CD4-positive, alpha-beta memory T cell (primary cell): ENCODE measurements around the gene PALLD. TPM values are rescaled to one million over a fixed set of nuclear protein-coding genes. Genes with fewer than 3 reads are reported as not detected.
A peak's percentile ranks its signal among the peaks of the same experiment; 100 is the strongest.

Experiments used
- CTCF ChIA-PET: fragments of 350-600 bp; sonication (Branson Sonifier 250); formaldehyde crosslinking; loops from one replicate; lab custom pipeline; 2021; ENCODE audit warnings: inconsistent platforms; ENCODE audit not compliant: partially characterized antibody; lab: Charles Lee
- POLR2A ChIA-PET: fragments of 350-600 bp; sonication (Branson Sonifier 250); formaldehyde crosslinking; loops from one replicate; lab custom pipeline; 2021; ENCODE audit not compliant: partially characterized antibody; lab: Charles Lee
- DNase-seq, 5 donors: peaks; one replicate each; pipeline versions ENCODE4 v3.0.0 to v3.0.0-alpha.2; 2020 to 2022; ENCODE audit warnings: mixed read lengths in 1 of 5
- H3K27ac ChIP-seq: one replicate; pipeline ENCODE4 v1.7.0; 2013; ENCODE audit warnings: low read depth, low read length
- H3K27me3 ChIP-seq: 2 replicates; pipeline ENCODE4 v1.7.0; 2013; ENCODE audit warnings: mild to moderate bottlenecking, low read length, moderate library complexity; ENCODE audit not compliant: insufficient read depth
- H3K36me3 ChIP-seq: 2 replicates; pipeline ENCODE4 v1.7.0; 2013; ENCODE audit warnings: mild to moderate bottlenecking, low read length, moderate library complexity; ENCODE audit not compliant: insufficient read depth
- H3K4me1 ChIP-seq: 2 replicates; pipeline ENCODE4 v1.7.0; 2013; ENCODE audit warnings: mild to moderate bottlenecking, low read length, moderate library complexity; ENCODE audit not compliant: insufficient read depth
- H3K4me3 ChIP-seq, 2 donors: one replicate each; pipeline ENCODE4 v1.7.0; 2013; ENCODE audit warnings: low read length in 2 of 2, mild to moderate bottlenecking in 1 of 2
- H3K9me3 ChIP-seq, 2 donors: one replicate each; pipeline ENCODE4 v1.7.0; 2013; ENCODE audit warnings: low read length in 2 of 2, control low read depth in 1 of 2; ENCODE audit not compliant: control insufficient read depth in 1 of 2
- H3K27ac Mint-ChIP-seq, 7 donors: one replicate each; pipeline ENCODE4 v1.8.0; 2020 to 2021; ENCODE audit warnings: mixed read lengths in 7 of 7, mild to moderate bottlenecking in 6 of 7, inconsistent platforms in 3 of 7, moderate library complexity in 3 of 7
- H3K27me3 Mint-ChIP-seq, 2 donors: one replicate each; pipeline ENCODE4 v1.8.0; 2020 to 2021; ENCODE audit warnings: mixed read lengths in 2 of 2
- H3K36me3 Mint-ChIP-seq, 2 donors: one replicate each; pipeline ENCODE4 v1.8.0; 2020 to 2021; ENCODE audit warnings: mixed read lengths in 2 of 2, inconsistent platforms in 1 of 2, mild to moderate bottlenecking in 1 of 2
- H3K4me1 Mint-ChIP-seq, 4 donors: one replicate each; pipeline ENCODE4 v1.8.0; 2020 to 2021; ENCODE audit warnings: mixed read lengths in 4 of 4, mild to moderate bottlenecking in 1 of 4
- H3K4me3 Mint-ChIP-seq, 8 donors: one replicate each; pipeline ENCODE4 v1.8.0; 2020 to 2021; ENCODE audit warnings: mixed read lengths in 8 of 8, mild to moderate bottlenecking in 7 of 8, moderate library complexity in 6 of 8, inconsistent platforms in 3 of 8
- H3K9me3 Mint-ChIP-seq, 8 donors: one replicate each; pipeline ENCODE4 v1.8.0; 2020 to 2021; ENCODE audit warnings: mixed read lengths in 8 of 8, mild to moderate bottlenecking in 5 of 8, inconsistent platforms in 3 of 8, moderate library complexity in 1 of 8
- intact Hi-C: fragments of 100-400 bp; cut with micrococcal nuclease; formaldehyde crosslinking; loops from one replicate; pipeline ENCODE4 v1.15.1; 2023
- polyA plus RNA-seq, 2 donors: library from polyadenylated mRNA; unstranded; fragments of 300-500 nt; fragmentation: Illumina TruSeq; gene quantifications; one replicate each; pipeline ENCODE4 v1.2.3, GENCODE V29; 2021
- total RNA-seq, 2 experiments: library from RNA; stranded (reverse); gene quantifications; one replicate each; pipeline ENCODE4 v1.2.3, GENCODE V29; 2021

Gene PALLD
- total and polyA plus RNA-seq, 4 experiments from 2014 or later = 0.55 to 1.4 (median 1.0) TPM; not detected in 1

GRCh38 chr4:168831919-168832762 lies 335.3 kb downstream of the PALLD start:
- Mint-ChIP-seq H3K27ac (peak overlapping the region in 1 of 7 donors; percentile 10), H3K9me3 (no peaks in the 10 kb centered on the region), H3K4me1 (peaks cover 5 to 19% (median 11%) of the 10 kb centered on the region in 4 donors), H3K4me3 (peak overlapping the region; percentile 77 to 92 (median 86)), H3K27me3 (peaks cover 38 to 51% of the 10 kb centered on the region in 2 donors), H3K36me3 (no peaks in the 10 kb centered on the region)
- Histone ChIP-seq H3K4me1 (peaks cover 13% of the 10 kb centered on the region), H3K36me3 (no peaks in the 10 kb centered on the region), H3K27ac (no peak overlapping the region), H3K9me3 (no peaks in the 10 kb centered on the region), H3K4me3 (peak overlapping the region; percentile 34 to 53), H3K27me3 (peaks cover 23% of the 10 kb centered on the region)
- intact Hi-C loops = loop anchor here (2.0 to 5.0 kb wide), 2 partner anchors 15 to 180 kb away; partner anchors contain the start of gene CBR4
- ChIA-PET CTCF (interaction anchor here (0.9 to 1.8 kb wide), 2 partner anchors 9 to 15 kb away, joined by 5 to 9 read pairs; no protein-coding TSS in a partner anchor), POLR2A (interaction anchor here (0.8 to 1.5 kb wide), 4 partner anchors 9 to 352 kb away, joined by 3 to 6 read pairs (median 3); partner anchors contain the start of gene CBR4)
- DNase-seq = peak; percentile 38 to 52 (median 47)

- intact Hi-C loops = loop anchor here (5.0 kb wide), 1 partner anchor 179 kb away; the partner anchor contains the start of gene CBR4
- Mint-ChIP-seq H3K27me3 (peaks cover 38 to 55% of the 10 kb centered on the region in 2 donors), H3K27ac (no peak overlapping the region), H3K4me1 (peaks cover 5 to 19% (median 11%) of the 10 kb centered on the region in 4 donors), H3K9me3 (no peaks in the 10 kb centered on the region), H3K36me3 (no peaks in the 10 kb centered on the region), H3K4me3 (peak overlapping the region; percentile 74 to 92 (median 84))
- POLR2A ChIA-PET = no interaction called here
- Histone ChIP-seq H3K36me3 (no peaks in the 10 kb centered on the region), H3K4me1 (peaks cover 13% of the 10 kb centered on the region), H3K9me3 (no peaks in the 10 kb centered on the region), H3K27ac (no peak overlapping the region), H3K4me3 (peak overlapping the region in 1 of 2 donors; percentile 53), H3K27me3 (peaks cover 23% of the 10 kb centered on the region)
- CTCF ChIA-PET = interaction anchor here (0.9 kb wide), 1 partner anchor 16 kb away, joined by 5 read pairs; no protein-coding TSS in a partner anchor
- DNase-seq = no peak
These were observed 336.1 kb downstream of the PALLD start for GRCh38 chr4:168832763-168833575.

GRCh38 chr4:168833881-168834280 lies 337.0 kb downstream of the PALLD start:
- intact Hi-C loops = loop anchor here (5.0 kb wide), 1 partner anchor 178 kb away; the partner anchor contains the start of gene CBR4
- H3K4me1 Mint-ChIP-seq = peaks cover 5 to 19% (median 11%) of the 10 kb centered on the region in 4 donors
- no peaks in the 10 kb centered on the region for H3K36me3 Mint-ChIP-seq
- H3K27ac Mint-ChIP-seq = no peak overlapping the region
- Histone ChIP-seq H3K36me3 (no peaks in the 10 kb centered on the region), H3K4me3 (no peak overlapping the region), H3K9me3 (no peaks in the 10 kb centered on the region), H3K27ac (no peak overlapping the region), H3K27me3 (peaks cover 23% of the 10 kb centered on the region), H3K4me1 (peaks cover 13% of the 10 kb centered on the region)
- DNase-seq = no peak
- POLR2A ChIA-PET = no interaction called here
- CTCF ChIA-PET = no interaction called here
- H3K4me3 Mint-ChIP-seq = peak overlapping the region in 4 of 8 donors; percentile 67 to 78 (median 72)
- no peaks in the 10 kb centered on the region for H3K9me3 Mint-ChIP-seq
- H3K27me3 Mint-ChIP-seq = peaks cover 38 to 54% of the 10 kb centered on the region in 2 donors

GRCh38 chr4:168835880-168836454 lies 339.1 kb downstream of the PALLD start:
- Mint-ChIP-seq H3K36me3 (no peaks in the 10 kb centered on the region), H3K4me1 (peaks cover 5 to 17% (median 10%) of the 10 kb centered on the region in 4 donors), H3K27me3 (peaks cover 37 to 44% of the 10 kb centered on the region in 2 donors), H3K9me3 (no peaks in the 10 kb centered on the region), H3K27ac (no peak overlapping the region), H3K4me3 (no peak overlapping the region)
- Histone ChIP-seq H3K27me3 (peaks cover 23% of the 10 kb centered on the region), H3K9me3 (no peaks in the 10 kb centered on the region), H3K4me1 (peaks cover 13% of the 10 kb centered on the region), H3K36me3 (no peaks in the 10 kb centered on the region), H3K4me3 (no peak overlapping the region), H3K27ac (no peak overlapping the region)
- CTCF ChIA-PET = no interaction called here
- POLR2A ChIA-PET = no interaction called here
- DNase-seq = no peak
- intact Hi-C loops = no loop called here

GRCh38 chr4:168836490-168836889 lies 339.6 kb downstream of the PALLD start:
- POLR2A ChIA-PET = no interaction called here
- Histone ChIP-seq H3K36me3 (no peaks in the 10 kb centered on the region), H3K4me3 (no peak overlapping the region), H3K27me3 (peaks cover 23% of the 10 kb centered on the region), H3K4me1 (peaks cover 10% of the 10 kb centered on the region), H3K9me3 (no peaks in the 10 kb centered on the region), H3K27ac (no peak overlapping the region)
- no peak for DNase-seq
- no peaks in the 10 kb centered on the region for H3K36me3 Mint-ChIP-seq
- peaks cover 32 to 40% of the 10 kb centered on the region in 2 donors for H3K27me3 Mint-ChIP-seq
- no peak overlapping the region for H3K4me3 Mint-ChIP-seq
- no peak overlapping the region for H3K27ac Mint-ChIP-seq
- peaks cover 3 to 14% (median 7%) of the 10 kb centered on the region in 4 donors for H3K4me1 Mint-ChIP-seq
- CTCF ChIA-PET = no interaction called here
- intact Hi-C loops = no loop called here
- H3K9me3 Mint-ChIP-seq = no peaks in the 10 kb centered on the region

- no peak overlapping the region for H3K27ac ChIP-seq
- H3K27me3 ChIP-seq = peaks cover 13% of the 10 kb centered on the region
- Mint-ChIP-seq H3K4me1 (peaks cover 2 to 9% (median 5%) of the 10 kb centered on the region in 4 donors), H3K27ac (no peak overlapping the region), H3K27me3 (peaks cover 28 to 34% of the 10 kb centered on the region in 2 donors), H3K9me3 (no peaks in the 10 kb centered on the region), H3K4me3 (no peak overlapping the region), H3K36me3 (no peaks in the 10 kb centered on the region)
- CTCF ChIA-PET = no interaction called here
- no peaks in the 10 kb centered on the region for H3K9me3 ChIP-seq
- POLR2A ChIA-PET = no interaction called here
- intact Hi-C loops = no loop called here
- no peak for DNase-seq
- no peak overlapping the region for H3K4me3 ChIP-seq
- H3K36me3 ChIP-seq = no peaks in the 10 kb centered on the region
- peaks cover 3% of the 10 kb centered on the region for H3K4me1 ChIP-seq
These were observed 341.1 kb downstream of the PALLD start for GRCh38 chr4:168837922-168838321.
